GM19452 (cell line): ENCODE results near the gene AADAC.
"Not testable (repeated sequence)": the region's sequence is repeated elsewhere in the genome, so short reads cannot be mapped to it uniquely, and the experiment has no call there.

Experiments used
- ATAC-seq: cut with Tn5 transposase; IDR thresholded peaks from one replicate; pipeline ENCODE4 v1.9.1; 2021; ENCODE audit not compliant: unreplicated experiment

AADAC gene, protein sequence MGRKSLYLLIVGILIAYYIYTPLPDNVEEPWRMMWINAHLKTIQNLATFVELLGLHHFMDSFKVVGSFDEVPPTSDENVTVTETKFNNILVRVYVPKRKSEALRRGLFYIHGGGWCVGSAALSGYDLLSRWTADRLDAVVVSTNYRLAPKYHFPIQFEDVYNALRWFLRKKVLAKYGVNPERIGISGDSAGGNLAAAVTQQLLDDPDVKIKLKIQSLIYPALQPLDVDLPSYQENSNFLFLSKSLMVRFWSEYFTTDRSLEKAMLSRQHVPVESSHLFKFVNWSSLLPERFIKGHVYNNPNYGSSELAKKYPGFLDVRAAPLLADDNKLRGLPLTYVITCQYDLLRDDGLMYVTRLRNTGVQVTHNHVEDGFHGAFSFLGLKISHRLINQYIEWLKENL

GRCh38 chr3:151813799-151814198, at the start of gene AADAC:
Gene AADAC (plus strand): TSS chr3:151814116. CDS start chr3:151814163, 47 bp downstream.
- no peak for ATAC-seq

GRCh38 chr3:151764699-151765098, 49.2 kb upstream of the AADAC start:
- not testable (repeated sequence) for ATAC-seq

DNA sequence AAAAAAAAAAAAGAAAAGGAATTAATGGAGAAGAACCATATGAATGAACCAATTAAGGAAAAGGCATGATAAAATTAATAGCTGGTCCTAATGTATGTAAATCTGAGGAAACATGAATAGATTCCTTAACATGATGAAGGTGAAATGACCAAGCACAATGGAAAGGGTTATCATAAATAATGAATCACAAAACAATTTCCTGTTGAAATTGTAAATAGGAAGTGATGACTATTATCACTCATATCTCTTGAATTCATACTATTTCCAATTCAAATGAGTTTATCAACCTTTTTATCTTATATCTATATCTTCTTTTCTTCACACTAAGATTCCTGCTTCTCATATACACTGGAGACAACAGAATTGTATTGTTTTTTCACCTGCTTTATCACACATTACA, 48.2 kb upstream of the AADAC start:
- ATAC-seq, result no peak

DNA sequence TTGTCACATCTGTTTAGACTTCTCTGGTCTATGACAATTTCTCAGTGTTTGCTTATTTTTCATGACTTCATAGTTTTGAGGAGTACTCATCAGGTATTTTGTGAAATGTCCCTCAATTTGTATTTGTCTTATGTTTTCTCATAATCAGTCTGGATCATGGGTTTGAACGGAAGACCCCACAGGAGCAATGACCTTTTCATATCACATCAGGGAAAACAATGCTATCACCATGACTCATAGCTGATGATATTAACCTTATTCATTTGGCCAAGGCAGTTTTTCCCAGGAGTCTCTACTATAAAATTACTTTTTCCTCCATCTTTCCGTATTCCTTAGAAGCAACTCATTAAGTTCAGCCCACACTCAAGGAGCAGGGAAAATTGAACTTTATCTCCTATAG, 47.5 kb upstream of the AADAC start:
- no peak for ATAC-seq

- ATAC-seq, result no peak
These were observed 45.5 kb upstream of the AADAC start for GRCh38 chr3:151768393-151768930.

- no peak for ATAC-seq
These were observed 44.7 kb upstream of the AADAC start for GRCh38 chr3:151769175-151769574.

- no peak for ATAC-seq
These were observed 43.0 kb upstream of the AADAC start for GRCh38 chr3:151770956-151771355.

GRCh38 chr3:151772825-151773480, 41.0 kb upstream of the AADAC start:
- ATAC-seq, result no peak

- ATAC-seq, result no peak
These were observed 39.7 kb upstream of the AADAC start for GRCh38 chr3:151774235-151774634.

DNA sequence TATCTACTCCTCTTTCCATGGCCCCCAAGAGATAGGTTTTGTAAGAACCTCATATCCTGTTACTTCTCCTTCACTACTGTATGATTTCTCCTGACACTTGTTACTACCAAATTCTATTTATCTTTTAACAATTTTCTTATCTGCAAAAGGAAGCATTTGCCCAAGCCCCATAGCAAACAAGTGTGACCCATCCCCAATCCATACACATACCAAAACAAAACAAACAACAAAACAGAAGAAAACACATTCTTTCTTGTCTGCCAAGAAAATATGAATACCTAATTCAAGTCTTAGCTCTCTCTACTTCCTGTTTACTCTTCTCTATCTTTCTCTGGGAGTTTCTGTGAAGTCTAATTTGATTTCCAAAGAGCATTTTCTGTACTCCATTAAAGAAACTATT, 39.0 kb upstream of the AADAC start:
- no peak for ATAC-seq

DNA sequence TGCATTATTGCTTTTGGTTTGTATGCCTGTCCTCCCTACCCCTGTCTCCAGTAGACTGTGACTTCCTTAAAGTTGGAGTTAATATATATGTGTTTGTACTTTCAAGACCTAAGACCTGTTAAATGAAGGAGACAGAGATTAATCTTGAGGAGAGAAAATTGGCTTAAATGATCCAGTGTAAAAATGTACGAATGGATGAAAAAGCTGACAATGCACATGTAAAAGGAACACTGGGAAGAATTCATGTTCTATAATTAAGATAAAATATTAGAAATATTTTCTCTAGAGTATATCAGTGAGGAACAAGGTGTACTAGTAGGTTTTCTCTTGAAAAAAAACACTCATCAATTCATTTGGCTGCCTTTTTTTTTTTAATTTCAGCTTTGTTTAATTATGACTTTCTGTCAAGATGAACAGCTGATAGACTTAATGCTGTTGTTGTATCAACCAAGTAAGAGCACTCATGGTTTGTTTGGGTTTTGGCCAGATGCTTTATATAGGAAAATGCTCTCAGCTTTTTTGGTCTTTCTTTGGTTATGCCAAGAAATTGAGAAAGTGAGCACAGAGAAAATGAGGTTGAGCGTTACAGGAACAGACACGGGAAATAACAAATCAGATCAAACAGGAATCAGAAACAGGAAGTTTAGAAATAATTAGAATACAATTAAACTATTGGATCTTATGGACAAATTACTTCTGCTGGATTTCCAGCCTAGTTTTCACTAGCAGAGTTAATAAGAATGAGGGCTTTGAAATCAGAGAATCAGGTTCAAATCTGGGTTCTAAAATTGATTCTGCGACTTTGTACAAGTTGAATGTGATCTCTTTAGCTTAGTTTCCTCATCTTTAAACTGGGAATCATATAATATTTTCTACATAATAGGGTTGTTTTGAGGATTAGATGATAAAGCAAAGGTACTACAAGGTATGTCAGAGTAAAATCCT, 38.3 kb upstream of the AADAC start:
- no peak for ATAC-seq

GRCh38 chr3:151776259-151776740, 37.6 kb upstream of the AADAC start:
- ATAC-seq, result no peak

GRCh38 chr3:151777880-151778279, 36.0 kb upstream of the AADAC start:
- ATAC-seq, result no peak

- no peak for ATAC-seq
These were observed 26.3 kb upstream of the AADAC start for GRCh38 chr3:151787626-151788025.

- ATAC-seq, result no peak
These were observed 25.5 kb upstream of the AADAC start for GRCh38 chr3:151788401-151788800.

- ATAC-seq, result no peak
These were observed 24.0 kb upstream of the AADAC start for GRCh38 chr3:151789853-151790463.

DNA sequence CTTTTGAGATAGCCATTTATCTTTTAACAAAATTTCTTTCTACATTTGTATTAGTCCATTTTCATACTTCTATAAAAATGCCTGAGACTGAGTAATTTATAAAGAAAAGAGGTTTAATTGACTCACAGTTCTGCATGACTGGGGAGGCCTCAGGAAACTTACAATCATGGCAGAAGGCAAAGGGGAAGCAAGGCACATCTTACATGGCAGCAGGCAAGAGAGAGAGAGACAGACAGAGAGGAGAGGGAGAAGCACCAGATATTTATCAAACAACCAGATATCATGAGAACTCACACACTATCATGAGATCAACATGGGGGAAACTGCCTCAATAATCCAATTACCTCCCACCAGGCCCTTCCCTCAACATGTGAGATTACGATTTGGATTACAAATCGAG, 23.2 kb upstream of the AADAC start:
- not testable (repeated sequence) for ATAC-seq

- no peak for ATAC-seq
These were observed 21.5 kb upstream of the AADAC start for GRCh38 chr3:151792411-151792810.

DNA sequence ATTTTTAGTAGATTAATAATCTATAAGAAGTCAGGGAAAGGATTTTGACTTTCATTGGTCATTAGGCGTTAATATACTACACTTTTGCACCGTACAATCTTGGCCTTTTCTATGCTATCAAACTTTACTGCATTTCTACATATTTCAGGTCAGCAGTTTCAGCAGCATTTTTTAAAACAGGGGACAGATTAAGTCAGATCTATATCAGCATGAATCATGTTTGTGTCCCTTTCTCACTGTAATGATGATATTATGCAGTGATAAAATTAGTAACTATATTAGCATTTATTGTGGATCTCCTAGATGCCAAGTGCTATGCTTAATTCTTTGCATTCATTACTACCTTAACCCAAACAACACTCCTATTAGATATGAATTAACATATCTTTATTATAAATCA, 20.3 kb upstream of the AADAC start:
- ATAC-seq, result no peak

DNA sequence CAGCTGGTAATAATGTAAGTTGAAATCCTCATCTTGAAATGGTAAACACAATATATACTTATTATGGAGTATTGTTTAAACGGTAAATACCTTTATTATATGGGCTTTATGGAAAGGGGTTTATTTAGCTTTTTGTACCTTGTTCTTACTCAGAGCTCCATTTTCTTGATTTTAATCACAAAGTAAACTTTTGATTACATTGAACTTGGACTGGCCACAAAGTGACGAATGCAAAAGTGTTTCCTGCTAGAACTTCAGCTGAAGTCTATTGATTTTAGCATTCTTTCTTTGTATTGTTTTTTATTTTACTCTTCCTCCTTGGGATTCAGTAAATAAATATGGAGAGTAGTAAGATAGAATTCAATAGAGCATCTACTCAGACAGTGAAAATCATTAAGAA, 19.8 kb upstream of the AADAC start:
- ATAC-seq, result no peak

- ATAC-seq, result no peak
These were observed 18.6 kb upstream of the AADAC start for GRCh38 chr3:151795276-151795675.
